Measurements from ENCODE around the gene TNFRSF14.
"Not testable (repeated sequence)": the region's sequence is repeated elsewhere in the genome, so short reads cannot be mapped to it uniquely, and the experiment has no call there.

The TNFRSF14 gene

DNA sequence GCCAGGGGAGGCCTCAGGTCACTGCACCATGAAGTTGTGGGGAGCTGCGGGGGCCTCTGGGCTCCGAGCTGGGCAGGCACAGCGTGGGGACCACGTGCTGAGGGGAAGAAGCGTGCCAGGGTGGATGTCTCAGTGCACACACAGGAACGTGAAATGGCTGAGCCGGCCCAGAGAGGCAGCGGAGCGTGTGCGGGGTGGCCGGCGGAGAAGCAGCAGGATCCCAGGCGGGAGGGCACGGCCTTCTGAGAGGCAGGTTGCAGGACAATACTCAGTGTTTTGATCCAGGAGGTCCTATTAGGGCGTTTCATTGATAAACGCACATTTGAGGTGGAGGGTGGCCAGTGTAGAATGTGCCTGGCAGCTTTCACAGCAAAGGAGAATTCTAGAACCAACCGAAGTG, 12.9 kb downstream of the TNFRSF14 start:
- DNase-seq, result no peak

DNA sequence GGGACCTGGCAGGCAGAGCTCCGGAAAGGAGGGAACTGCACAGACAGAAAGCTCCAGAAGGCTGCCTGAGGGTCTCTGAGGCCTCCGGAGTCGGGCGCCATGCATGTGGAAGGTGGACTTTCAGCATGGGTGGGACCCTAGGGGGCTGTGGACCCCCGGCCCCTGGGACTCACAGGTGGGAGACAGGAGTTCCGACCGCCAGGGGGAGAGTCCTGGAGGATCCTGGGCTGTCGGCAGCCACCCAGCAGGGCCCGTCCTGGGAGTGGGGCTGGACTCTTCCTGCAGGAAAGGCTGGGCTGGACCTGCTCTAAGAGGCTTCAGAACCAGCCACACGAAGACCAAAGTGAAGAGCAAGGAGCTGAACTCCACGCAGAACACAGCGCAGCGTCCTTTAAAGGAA, 13.5 kb downstream of the TNFRSF14 start:
- not testable (repeated sequence) for DNase-seq

DNA sequence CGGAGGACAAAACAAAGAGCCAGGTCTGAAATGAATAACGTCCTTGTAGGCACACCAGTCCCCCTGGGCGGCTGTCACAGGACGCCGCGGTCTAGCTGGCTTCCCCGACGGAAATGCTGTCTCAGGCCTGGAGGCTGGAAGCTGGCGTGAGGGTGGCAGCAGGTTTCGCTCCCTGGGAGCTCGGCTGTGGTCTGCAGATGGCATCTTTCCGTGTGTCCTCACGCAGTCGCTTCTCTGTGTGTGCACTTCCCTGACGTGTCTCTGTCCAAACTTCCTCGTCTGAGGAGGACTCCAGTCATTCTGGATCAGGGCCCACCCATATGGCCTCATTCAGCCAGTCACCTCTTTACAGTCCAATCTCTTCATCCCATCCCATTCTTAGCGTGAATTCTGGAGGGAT, 14.2 kb downstream of the TNFRSF14 start:
- DNase-seq, result no peak

DNA sequence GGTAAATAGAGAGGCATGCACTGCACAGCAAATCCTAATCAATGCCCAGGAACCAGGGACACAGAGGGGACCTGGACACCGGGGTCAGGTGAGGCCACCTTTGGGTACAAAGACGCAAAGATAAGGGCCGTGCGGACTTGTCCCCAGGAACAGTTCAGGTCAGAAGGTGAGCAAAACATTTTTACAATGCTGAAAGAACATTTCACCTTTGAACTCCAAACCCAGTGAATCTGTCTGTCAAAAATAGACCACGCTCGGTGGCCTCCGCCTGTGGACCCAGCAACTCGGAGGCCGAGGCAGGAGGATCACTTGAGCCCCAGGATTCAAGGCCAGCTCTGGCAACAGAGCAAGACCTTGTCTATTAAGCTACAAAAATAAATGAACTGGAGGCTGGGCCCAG, 15.2 kb downstream of the TNFRSF14 start:
- no peak for DNase-seq

DNA sequence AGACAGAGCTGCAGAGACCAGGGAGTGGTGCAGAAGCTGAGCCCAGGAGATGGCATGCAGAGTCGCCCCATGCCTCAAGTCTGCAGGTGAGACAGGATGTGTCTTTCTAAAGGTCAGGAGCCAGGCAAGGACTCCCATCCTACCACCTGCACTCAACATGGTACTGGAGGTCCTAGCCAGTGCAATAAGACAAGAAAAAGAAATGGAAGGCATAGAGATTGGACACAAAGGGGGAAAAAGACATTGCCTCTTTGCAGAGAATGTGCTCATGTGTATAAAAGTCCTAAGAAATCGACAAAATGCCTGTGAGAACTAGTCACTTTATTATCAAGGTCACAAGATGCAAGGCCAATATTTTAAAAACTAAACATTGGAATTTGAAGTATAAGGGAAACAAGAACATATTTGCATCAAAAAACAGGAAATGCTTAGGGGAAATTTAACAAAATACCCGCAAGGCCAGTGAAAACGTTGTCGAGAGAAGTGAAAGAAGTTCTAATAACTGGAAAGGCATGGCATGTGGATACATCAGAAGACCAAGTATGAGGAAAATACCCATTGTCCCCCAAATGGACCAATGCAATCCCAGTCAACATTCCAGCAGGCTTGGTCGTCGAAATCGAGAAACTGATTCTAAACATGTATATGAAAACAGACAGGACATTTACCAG, 17.2 kb downstream of the TNFRSF14 start:
- DNase-seq, result no peak

DNA sequence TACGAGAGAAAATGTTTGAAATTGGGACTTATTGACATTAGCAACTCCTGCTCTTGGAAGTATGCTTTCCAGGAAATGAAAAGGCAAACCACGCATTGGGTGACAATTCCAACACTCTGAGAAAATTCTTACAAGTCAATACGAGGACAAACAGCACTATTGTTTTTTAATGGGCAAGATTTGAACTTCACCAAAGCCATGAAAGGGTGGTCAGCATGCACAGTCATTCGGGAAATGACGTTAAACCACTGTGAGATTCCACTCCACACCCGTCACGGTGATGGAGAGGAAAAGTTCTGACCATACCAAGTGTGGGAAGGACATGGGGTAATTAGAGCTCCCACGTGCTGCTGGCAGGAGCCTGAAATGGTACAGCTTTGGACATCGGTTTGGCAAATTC, 18.2 kb downstream of the TNFRSF14 start:
- DNase-seq, result no peak

DNA sequence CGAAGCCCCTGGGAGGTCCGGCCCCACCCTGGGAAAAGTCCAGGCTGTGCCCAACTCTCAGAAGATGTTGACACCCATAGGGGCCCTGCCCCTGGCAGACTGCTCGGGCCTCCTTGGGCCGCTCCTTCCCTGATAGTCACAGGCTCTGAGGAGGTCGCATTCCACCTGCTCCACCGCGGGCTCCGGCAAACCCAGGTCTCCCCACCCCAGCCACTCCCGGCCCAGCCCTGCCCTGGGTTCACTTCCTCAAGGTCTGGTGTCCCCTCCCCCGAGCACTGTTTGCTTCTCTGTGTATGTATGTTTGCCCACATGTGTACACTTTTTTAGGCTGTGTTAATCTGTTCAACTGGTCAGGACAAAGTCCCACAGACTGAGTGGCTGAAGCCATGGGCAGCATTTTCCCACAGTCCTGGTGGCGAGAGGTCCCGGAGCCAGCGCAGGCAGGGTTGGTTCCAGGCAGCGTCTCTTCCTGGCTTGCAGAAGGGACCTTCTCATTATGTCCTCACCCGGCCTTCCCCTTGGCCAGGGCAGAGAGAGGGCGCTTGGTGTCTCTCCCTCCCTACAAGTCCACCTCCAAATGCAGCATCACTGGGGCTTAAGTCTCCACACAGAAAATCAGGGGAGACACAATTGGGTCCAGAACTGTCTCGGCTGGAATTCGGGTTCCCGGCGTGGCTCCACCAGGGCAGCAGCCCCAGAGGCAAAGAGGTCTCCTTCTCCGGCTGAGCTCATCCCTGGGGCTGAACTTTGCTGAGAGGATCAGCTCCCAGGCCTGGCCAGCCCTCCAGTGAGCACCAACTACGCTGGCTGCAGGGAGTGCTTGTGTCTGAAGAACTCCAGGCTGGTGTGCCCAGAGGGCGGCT, 19.9 kb downstream of the TNFRSF14 start:
- no peak for DNase-seq

DNA sequence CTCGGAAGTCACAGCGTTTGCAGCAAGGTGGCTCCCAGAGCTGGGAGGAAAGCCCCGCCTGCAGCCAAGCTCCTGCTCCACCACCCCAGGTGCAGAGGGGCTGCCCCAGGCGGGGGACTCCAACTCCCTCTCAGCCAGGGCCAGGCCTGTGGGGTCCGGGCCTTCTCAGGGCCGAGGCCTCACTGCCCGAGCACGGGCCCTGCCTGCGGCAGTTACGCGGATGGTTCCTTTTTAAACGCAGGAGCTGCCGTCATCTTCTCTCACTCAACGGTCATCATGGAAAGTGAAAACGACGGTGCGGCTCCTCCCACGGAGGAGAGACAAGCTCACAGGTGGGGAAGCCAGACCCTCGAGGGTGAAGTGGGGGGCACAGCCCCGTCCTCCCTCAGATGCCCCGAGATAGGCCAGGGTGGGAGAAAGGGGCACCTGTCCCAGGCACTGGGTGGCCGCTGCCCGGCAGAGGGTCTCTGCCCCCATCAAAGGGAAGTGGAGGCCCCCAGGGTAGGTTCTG, 21.4 kb downstream of the TNFRSF14 start:
- peak in 5 of 6 experiments; percentile 31 to 56 (median 37) for DNase-seq

DNA sequence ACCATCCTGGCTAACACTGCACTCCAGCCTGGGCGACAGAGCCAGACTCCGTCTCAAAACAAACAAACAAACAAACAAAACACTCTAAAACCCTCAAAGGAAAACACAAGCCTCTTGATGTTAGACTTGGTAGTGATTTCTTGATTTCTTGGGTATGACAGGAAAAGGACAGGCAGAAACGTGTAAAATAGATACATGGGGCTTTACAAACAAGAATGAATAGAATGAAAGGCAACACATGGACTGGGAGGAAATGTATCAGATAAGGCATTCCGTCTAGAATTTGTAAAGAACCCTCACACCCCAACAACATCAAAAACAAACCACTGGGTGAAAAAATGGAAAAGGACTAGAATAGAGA, 22.6 kb downstream of the TNFRSF14 start:
- no peak for DNase-seq

DNA sequence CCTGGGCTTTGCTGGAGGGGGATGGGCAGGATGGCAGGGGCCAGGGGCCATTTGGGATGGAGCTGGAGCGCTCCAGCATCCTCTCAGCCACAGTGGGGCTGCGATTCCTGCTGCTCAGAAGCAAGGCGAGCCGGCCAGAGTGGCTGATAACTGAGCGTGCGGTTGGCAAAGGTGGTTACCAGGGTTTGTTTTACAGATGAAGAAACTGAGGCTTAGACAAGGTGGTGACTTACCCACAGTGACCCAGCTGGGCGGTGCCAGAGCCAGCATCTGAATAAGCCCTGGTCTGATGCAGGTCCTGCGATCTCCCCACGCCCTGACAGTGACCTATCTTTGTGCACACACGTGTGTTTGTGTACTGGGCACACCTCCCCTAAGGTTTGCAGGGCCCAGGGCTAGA, 24.5 kb downstream of the TNFRSF14 start:
- no peak for DNase-seq

DNA sequence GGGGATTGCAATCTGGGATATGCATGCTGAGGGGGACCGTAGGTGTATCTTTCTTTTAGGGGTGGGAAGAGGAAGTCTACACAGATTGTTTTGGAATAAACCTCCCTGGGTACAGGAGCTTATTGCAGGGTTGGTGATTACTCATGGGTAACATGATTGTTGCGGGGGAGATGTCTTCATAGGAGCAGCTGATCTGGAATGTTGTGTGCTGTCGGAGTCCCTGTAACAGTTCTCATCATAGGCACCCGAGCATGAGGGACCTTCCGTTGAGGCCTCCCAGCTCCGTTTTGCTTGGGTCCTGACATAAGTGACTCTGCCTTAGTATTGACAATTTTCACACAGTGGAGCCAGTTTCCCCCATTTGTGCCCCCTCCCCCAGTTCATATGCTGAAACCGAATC, 26.2 kb downstream of the TNFRSF14 start:
- DNase-seq, result no peak

DNA sequence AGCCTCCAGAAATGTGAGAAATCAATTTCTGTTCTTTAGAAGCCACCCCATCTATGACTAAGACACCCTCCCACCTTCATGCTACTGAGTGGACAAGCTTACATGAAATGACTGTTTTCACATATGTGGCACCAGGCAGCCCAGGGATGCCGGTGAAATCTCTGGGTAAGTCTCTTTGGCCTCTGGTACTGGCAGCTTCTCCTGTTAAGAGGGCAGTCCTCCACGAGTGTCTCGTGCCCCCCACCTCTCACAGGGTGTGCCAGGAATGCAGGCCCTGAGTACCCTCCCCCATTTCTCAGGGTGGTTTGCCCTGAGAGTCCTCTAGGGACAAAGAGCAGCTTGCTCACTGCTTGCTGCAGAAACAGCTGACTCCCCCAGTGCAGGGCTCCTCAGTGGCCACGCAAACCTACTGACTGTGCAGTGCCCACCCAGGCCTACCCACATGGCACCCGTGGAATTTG, 27.2 kb downstream of the TNFRSF14 start:
- no peak for DNase-seq

DNA sequence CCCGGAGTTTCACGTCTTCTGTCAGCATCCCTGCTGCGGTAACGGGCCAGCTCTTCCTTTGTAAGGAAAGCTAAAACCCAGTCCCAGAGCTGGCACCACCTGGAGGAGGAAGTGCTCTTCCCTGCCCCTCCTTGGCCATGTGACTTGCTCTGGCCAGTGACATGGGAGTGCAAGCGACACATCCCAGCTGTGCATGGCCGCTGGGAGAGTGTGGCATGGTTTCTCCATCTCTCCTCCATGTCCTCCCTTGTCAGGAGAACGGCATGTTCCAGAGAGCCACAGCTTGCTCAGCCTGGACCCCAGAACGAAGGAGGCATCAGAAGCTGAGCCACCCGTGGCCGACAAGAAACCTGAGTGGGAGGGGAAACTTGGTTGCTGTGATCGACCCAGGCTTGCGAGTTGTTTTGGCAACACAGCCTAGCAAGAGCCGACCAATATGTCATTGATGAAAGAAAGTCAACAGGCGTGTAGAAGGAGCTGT, 27.7 kb downstream of the TNFRSF14 start:
- DNase-seq, result peak; percentile 36 to 70 (median 60)

DNA sequence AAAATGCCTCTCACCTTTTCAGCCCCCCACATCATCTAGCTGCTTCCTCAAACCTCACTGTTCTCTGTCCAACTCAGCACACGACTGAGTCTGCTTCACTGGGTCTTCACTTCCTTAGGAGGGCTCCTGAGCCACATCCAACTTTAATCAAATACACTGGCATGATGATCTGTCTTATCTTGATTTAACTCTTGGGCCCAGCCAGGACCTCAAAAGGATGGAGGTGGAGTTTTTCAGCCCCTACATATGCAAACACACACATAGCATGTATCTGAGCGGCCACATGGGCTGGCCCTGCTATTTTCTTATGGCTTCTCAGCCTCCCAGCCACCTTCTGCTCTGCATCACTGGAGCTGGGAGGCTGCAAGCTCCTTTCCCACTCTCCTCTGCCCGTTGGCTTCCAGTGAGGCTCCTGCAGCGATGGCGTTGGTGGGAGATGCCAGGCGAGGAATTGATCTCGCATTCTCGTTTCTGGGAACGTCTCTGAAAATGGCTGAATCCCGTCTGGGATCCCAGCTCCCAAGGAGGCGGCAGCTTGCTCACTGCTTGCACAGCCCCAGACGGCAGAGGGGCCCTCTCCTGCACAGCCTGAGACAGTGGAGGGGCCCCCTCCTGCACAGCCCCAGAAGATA, 28.6 kb downstream of the TNFRSF14 start:
- DNase-seq, result no peak

DNA sequence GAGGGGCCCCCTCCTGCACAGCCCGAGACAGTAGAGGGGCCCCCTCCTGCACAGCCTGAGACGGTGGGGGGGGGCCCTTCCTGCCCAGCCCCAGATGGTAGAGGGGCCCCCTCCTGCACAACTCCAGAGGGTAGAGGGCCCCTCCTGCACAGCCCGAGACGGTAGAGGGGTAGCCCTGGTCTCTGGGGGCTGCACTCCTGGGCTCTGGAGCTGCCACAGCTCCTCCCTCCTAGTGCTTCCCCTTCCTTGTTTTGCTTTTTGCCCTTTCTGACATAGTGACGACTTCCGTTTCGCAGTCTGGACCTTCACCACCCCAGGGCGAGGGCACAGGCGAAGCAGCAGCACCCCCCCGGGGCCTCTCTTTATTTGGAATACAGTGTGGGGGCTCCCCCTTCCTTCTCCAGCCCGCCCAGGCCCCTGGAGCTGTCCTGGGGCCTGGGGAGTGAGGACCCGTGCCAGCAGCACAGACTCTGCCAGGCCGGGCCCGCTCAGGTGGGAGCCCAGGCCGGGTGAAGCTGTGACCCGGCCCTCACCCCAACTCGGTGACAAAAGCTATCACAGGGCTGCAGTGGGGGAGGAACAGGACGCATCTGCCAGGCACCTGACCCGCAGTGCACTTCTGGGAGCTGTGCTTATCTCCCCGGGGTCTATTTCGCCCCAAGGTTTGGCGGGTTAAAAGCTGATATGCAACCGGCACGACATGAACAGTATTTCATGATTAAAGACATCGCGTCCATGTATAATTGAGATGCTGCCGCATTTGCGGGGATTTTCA, 29.3 kb downstream of the TNFRSF14 start:
- DNase-seq, result peak; percentile 64 to 83 (median 72)

DNA sequence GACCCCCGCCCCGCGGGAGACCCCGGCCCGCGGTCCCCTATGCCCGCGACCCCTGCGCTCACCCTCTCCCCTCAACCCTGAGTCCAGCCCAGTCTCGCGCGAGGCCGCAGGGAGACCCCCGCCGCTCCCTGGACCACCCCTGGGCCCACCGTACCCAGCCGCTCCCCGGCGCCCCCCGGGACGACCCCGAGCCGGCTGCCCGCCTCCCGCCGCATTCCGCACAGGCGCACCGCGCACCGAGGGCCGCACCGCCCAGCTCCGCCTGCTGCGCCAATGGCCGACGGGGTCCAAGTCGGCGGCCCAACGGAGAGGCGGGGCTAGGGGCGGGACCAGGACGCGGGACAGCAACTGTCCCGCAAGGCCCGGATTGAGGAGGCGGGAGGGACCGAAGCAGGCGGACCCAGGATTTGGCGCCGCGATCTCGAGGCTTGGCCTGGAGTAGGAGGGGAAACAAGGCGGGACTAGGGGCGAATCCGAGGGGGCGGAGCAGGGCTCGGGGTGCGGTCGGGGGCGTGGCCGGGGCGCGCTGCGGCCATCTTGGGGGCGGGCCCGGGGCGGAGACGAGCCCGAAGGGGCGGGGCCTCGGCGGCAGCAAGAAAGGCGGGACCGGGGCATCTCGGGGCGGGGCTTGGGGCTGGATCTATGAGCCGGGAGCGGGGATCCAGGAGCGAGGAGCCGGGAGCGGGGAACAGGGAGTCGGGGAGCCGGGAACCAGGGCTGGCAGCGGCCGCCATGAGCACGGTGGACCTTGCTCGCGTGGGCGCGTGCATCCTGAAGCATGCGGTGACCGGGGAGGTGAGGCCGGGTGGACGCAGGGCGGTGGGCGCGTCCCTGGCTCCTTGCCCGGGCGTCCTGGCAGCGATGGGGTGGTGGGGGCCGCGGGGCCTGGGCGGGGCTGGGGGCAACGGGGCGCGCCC, 30.2 kb downstream of the TNFRSF14 start, which contains the start of gene PRXL2B:
TSS of gene PRXL2B (plus strand) at position 624 of the 917 bp plus-strand sequence. CDS start at position 733, 109 bp downstream.
- peak; percentile 85 to 98 (median 96) for DNase-seq

DNA sequence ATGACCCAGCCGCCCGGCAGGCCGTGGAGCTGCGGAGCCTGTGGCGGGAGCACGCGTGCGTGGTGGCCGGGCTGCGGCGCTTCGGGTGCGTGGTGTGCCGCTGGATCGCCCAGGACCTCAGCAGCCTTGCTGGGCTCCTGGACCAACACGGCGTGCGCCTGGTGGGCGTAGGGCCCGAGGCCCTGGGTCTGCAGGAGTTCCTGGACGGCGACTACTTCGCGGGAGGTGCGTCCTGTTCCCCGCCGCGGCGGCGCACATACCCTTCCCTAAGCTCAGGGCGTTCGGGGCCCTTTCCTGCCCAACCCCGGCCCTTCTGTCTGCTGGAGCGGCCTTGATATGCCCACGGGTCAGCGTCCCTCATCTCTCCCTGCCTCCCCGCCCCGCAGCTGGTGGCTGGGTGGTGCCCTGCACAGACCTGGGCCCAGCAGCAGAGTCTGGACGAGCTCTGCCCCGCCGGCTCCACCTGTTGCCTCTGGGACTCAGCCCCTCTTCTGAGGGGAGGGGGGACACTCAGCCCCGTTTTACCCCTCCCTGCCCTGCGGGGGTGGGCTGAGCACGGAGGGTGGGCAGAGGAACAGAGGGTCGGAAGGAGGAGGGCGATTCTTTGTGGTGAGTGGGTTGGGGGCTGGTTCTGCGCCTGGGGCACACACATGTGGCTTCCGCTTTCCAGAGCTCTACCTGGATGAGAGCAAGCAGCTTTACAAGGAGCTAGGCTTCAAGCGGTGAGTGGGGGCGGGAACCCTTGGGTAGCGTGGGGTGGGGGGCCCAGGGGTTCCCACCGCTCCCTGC, 31.1 kb downstream of the TNFRSF14 start:
- DNase-seq, result peak in 3 of 6 experiments; percentile 44 to 70 (median 44)

DNA sequence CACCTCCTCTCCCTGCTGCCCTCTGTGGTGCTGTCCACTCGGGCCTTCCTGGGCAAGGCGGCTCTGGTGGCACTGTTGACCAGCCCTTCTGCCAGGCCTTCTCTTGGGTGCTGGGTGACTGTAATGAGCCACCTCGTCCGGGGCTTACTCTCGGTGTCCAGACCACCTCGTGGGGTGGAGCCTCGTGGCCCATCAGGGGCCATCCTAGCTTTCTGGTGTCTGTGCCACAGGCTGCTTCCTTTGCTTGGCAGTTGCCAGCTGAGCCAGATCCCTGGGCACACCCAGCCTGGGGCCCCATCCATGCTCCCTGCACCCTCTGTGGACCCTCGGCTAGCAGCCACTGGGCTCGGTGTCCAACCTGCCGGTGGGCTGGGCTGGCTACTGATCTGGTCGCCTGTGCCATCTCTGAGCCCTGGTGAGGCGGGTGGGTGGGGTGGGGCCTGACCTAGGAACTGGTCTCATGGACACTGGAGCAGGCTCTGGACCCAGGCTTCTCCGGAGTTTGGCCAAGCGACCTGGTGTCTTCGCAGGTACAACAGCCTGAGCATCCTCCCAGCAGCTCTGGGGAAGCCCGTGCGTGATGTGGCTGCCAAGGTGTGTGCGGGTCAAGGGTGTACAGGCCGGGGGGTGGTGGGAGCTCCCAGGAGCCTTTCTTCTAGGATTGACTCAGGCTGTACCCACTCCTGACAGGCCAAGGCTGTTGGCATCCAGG, 31.8 kb downstream of the TNFRSF14 start:
- no peak for DNase-seq

DNA sequence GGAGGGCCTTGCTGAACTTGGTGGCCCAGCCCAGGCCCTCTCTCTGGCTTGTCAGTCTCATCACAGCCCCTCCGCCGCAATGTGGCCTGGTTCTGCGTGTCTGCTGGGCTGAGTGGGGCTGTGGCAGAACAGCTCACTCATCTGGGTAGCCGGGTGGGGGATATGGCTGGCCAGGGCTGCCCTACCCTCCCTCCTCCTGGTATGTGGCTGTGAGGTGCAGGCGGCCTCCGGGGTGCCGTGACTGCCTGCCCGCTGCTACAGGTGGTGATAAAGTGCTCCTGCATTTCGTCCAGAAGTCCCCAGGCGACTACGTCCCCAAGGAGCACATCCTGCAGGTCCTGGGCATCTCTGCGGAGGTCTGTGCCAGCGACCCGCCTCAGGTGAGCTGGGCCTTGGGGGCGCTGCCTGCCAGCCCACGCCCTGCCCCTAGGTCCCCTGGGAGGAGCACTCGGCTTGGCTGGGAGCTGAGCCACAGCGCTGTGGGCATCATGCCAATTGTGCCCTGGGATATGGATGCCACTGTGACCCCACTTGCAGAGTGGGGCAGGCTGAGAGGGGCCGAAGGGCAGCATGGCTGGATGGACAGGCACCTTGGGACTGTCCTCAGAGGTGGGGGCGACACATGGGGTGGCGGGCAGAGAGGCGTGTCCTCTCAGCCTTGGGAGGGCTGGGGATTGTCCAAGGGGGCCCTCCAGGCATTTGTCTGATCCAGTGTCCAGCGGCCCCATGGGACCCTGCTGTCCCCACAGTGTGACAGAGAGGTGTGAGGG, 32.7 kb downstream of the TNFRSF14 start:
- DNase-seq, result no peak
